ENCODE results near the gene ZSWIM1.

The ZSWIM1 gene

GRCh38 chr20:45880988-45881788 lies at the start of gene ZSWIM1:
ZSWIM1 (plus strand) TSS chr20:45881227; CDS start chr20:45882593, 1,366 bp downstream.
- peak; percentile 97 for DNase-seq (ENCODE audit: low read depth)

DNA sequence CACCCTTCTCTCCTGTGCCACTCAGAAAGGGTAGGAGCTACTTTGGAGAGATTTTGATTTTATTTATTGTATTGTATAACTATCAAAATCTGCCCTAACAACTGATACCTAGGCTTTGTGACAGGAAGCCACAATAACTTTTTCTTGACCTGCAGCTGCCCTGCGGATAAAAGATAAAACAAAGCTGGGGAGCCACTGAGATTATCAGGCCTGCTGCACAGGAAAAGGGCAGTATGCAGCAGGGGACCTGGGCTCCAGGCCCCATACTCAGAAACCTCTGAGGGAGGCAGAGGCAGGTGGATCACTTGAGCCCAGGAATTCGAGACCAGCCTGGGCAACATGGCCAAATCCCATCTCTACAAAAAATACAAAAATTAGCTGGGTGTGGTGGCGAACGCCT lies 48.4 kb upstream of the ZSWIM1 start:
- no peak for DNase-seq (ENCODE audit: low read depth)

GRCh38 chr20:45833030-45833882 lies 47.8 kb upstream of the ZSWIM1 start, which contains the start of gene SNX21:
SNX21 (plus strand) TSS chr20:45833799; CDS start chr20:45833920, 121 bp downstream.
- no peak for DNase-seq (ENCODE audit: low read depth)

DNA sequence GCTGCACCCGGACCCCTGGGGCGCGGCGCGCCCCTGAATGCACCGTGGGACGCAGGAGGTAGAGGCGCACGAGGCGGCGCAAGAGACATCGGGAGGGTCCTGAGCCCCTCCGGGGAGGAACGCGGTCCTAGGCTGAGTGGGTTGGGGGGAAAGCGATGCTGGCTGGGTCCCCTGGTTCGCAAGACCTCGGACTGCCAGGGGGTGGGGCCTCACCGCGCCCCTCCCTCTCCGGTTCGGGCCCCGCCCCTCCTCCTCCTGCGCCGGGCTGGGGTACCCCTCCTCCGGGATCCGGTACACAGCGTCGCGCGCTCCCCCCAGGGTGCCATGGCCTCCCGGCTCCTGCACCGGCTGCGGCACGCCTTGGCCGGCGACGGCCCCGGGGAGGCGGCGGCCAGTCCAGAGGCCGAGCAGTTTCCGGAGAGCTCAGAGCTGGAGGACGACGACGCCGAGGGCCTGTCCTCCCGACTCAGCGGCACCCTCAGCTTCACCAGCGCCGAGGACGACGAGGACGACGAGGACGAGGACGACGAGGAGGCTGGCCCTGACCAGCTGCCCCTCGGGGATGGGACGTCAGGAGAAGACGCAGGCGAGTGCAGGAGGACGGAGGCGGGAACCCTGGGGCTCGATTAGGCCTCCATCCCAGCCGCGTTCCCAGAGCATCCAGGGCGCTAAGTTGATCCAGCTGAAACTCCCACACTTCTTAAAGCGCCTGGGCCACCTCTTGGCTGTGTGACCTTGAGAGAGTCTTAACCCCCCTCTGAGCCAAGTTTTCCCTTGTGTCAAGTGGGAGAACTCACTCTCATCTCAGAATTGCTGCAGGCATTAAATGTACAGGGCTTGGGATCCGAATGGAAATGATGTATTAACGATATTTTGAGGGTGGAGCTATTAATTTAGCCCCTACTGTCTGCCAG lies 46.9 kb upstream of the ZSWIM1 start:
- peak; percentile 24 for DNase-seq (ENCODE audit: low read depth)

DNA sequence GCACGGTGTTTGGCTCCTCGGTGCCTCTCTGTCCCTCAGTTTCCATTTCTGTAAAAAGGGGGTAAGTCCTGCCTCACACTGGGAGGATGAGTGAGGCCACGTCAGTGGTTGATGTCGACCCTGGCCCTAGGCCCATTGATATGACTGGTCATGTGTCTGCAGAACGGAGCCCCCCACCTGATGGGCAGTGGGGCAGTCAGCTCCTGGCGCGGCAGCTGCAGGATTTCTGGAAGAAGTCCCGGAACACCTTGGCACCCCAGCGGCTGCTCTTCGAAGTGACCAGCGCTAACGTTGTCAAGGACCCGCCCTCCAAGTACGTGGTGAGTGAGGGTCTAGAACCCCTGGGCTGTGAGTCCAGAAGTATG lies 46.2 kb upstream of the ZSWIM1 start:
- DNase-seq (ENCODE audit: low read depth), result no peak

DNA sequence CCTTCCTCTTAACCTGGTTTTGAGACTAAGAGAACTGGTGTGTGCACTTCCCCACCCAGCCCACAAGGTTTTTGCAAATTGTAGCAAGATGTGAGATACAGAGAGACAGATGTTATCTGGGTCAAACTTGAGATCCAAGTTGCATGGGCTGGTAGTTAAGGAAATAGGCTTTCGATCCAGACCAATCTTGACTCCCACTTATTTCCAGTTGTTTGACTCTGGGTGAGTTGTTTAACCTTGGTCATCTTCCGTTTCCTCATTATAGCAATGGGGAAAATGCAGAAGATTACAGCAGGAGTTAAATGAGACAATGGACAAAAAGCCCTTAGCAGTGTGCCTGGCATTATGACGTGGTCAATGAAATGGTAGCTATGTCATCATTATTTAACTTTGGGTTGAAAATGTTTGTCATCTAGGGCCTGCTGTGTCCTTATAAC lies 45.7 kb upstream of the ZSWIM1 start:
- DNase-seq (ENCODE audit: low read depth), result no peak

DNA sequence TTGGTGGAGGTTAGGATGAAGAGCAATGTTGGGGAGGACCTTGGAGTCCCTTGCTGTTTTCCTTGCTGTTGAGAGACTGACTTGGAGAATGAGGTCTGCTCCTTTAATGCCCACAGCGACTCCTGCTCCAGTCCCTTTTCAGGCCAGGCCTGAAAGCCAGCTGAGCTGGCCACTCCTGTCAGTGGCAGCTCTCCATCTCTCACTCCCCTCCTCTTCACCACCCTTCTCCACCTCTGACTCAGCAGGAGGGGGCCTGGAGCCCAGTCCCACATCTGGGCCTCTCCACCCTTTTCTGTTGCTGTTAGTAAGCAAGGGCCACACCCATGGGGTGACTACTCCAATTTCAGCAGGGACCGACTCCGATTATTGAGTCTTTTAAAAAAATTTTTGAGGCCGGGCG lies 45.2 kb upstream of the ZSWIM1 start:
- no peak for DNase-seq (ENCODE audit: low read depth)

GRCh38 chr20:45836841-45837240 lies 44.2 kb upstream of the ZSWIM1 start:
- no peak for DNase-seq (ENCODE audit: low read depth)

DNA sequence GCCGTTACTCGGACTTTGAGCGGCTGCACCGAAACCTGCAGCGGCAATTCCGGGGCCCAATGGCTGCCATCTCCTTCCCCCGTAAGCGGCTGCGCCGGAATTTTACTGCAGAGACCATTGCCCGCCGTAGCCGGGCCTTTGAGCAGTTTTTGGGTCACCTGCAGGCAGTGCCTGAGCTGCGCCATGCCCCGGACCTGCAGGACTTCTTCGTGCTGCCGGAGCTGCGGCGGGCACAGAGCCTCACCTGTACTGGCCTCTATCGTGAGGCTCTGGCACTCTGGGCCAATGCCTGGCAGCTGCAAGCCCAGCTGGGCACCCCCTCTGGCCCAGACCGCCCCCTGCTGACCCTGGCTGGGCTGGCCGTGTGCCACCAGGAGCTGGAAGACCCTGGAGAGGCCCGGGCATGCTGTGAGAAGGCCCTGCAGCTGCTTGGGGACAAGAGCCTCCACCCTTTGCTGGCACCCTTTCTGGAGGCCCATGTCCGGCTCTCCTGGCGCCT lies 40.3 kb upstream of the ZSWIM1 start:
- DNase-seq (ENCODE audit: low read depth), result no peak

DNA sequence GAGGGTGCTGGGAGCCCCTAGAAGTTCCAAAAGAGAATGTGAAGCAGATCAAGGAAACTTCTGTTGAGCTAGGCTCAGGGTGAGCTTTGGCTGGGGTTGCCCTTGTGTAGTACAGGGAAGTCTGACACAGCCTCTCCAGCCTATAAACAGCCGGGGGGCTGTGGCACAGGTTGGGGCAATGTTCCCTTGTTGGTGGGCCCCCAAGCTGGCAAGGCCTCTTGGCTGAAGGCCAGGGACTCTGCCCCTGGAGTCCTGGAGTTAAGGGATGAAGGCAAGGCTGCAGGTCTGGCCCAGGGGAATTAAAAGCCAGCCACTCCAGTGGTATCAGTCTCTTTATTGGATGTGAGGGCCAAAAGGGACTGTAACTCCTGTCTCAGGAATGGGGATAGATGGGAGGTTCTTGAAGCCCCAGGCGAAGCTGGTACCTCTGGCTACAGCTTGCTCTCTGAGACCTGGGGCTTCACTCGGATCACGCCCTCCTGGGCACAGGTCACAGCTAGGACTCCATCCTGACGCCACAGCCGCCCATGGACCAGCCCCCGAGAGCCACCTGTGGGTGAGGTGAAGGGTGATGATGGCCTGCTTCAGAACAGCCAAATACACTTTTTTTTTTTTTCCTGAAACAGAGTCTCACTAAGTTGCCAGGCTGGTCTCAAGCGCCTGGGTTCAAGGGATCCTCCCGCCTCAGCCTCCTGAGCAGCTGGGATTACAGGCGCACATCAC lies 39.5 kb upstream of the ZSWIM1 start:
- DNase-seq (ENCODE audit: low read depth), result no peak

DNA sequence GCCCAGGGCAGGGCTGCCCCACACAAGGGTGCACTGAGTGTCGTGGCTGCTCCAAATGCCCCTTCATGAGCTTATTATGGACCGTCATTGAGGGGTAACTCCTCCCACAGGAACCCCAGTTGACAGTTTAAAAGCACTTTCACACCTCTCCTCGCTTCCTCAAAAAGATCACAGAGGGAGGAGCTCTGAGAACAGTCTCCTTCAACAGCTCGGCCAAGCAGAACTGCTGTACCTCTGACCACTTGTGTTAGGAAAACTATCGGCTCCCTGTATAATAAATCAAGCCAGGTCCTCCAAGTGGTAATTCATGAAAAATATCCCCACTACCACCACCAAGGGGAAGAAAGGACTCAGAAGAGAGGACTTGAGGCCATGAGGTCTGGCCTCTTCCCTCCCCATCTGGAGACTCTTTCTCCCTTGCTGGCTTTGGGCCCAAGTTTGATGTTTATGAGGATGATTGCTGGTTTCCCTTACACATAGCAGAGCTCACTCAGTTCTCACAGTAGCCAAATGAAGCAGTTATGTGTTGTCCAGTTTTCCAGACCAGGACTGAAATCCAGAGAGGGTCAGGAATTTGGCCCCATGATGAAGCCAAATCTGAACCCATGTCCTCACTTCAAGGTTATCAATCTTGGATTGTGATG lies 38.7 kb upstream of the ZSWIM1 start:
- DNase-seq (ENCODE audit: low read depth), result no peak

DNA sequence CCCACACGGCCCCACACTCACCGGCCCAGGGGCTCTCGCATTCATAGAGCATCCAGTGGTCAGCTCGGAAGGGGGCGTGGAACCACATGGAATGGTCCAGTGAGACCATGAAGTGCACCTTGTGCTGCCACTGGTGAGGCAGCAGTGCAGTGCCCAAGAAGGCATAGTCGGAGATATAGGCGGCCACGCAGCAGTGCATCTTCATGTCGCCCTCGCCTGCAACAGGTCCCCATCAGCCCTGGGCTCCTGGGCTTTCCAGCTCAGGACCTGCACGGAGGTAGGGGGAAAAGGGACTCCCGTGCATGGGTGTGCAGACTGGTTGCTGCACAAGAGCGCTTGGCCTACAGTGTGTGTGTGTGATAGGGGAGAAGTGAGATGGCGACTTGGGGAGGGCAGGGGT lies 37.5 kb upstream of the ZSWIM1 start:
- no peak for DNase-seq (ENCODE audit: low read depth)

GRCh38 chr20:45845452-45845851 lies 35.6 kb upstream of the ZSWIM1 start:
- no peak for DNase-seq (ENCODE audit: low read depth)

DNA sequence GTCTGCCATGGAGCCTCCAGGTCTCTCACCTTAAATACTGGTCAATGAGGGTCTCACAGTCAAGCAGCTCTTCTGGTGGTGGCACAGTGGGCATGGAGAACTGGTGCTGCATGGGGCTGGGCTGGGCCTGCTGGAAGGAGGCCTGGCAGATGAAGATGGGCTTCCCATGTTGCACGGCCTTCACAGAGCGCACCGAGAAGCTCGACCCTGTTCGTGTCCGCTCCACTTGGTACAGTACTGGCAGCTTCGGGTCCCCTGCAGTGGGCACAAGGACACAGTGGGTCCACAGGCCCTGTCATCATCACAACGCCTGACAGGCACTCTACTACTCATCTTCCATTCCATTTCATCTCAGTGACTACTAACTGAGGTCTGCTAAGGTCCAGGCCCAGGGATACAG lies 32.6 kb upstream of the ZSWIM1 start:
- no peak for DNase-seq (ENCODE audit: low read depth)

DNA sequence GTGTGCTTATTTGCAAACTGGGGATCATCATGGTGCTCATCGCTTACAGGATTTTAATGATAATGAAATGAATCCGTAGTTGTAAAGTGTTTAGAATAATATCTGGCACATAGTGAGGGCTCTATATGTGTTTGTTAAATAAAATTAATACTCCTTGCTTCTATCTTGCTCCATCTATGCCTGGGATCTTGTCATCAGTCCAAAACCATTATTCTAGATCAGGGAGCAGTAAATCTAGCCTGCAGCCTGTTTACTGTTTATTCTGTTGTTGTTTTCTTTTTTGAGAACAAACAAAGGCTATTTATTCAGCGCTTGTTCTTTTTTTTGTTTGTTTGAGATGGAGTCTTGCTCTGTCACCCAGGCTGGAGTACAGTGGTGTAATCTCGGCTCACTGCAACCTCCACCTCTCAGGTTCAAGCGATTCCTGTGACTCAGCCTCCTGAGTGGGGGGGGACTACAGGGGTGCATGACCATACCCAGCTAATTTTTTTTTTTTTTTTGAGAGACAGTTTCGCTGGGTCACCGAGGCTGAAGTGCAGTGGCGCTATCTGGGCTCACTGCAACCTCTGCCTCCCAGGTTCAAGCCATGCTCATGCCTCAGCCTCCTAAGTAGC lies 32.0 kb upstream of the ZSWIM1 start:
- no peak for DNase-seq (ENCODE audit: low read depth)

DNA sequence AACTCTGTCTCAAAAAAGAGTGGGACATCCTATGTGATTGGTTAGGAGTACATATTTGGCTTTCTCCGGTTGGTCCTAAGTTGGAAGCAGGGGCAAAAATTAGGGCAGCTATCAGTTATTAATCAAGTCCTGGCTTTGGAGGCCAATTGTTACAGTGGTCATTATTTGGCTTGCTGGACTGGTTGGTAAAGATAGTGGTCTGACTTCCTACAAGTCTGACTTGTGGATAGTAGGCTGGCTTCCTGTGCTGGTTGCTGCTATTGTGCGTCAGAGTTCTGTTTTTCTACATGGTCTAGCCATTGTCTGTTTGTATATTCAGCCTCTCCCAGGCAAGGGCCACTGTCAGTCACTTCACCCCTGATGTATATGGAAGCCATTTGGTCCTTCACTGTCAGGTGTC lies 30.8 kb upstream of the ZSWIM1 start:
- no peak for DNase-seq (ENCODE audit: low read depth)

DNA sequence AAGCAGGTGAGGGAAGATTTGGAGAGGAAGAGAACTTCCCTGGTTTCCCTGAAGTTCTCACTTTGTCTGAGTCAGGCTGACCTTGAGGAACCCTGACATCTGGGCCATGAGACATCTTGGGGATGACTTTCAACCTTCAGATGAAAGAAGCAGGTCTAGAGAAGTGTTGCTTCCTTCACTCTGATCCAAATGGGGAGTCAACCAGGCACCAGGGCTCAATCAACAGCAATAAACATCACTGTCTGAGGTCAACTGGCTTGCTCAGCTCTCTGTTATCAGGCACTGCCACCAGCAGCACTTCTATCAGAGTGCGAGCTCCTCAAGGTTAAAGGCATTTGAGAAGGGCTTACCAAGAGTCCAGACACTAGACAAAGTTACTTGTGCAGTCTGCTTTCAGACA lies 30.1 kb upstream of the ZSWIM1 start:
- no peak for DNase-seq (ENCODE audit: low read depth)

DNA sequence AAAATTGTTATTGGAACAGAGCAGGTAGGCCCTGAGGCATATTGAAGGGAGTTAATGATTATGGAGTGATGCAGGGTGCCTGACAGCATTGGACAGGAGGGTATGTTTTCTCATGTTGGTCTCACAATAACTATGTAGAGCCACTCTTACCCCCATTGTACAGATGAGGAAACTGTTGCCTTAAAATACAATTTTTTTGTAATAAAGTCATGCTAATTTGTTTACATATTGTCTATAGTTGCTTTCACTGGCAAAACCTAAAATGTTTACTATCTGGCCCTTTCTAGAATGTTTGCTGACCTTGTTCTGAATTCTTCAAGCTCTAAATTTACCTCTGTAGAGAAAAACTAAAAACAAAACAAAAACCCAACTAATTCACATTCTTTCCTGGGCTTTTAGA lies 29.5 kb upstream of the ZSWIM1 start:
- DNase-seq (ENCODE audit: low read depth), result no peak

DNA sequence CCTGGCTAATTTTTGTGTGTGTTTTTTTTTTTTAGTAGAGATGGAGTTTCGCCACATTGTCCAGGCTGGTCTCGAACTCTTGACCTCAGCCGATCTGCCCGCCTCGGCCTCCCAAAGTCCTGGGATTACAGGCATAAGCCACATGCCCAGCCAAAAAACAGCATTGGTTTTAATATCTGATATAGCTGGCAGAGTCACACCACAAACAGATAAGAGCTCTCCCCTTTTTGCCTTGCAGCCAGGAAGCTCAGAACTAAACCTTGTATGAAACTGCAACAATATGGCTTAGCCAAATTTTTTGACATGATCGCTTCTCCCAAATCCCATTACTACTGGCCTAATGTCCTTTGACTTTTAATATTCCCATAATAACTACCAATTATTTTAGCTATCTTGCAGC lies 28.7 kb upstream of the ZSWIM1 start:
- no peak for DNase-seq (ENCODE audit: low read depth)

DNA sequence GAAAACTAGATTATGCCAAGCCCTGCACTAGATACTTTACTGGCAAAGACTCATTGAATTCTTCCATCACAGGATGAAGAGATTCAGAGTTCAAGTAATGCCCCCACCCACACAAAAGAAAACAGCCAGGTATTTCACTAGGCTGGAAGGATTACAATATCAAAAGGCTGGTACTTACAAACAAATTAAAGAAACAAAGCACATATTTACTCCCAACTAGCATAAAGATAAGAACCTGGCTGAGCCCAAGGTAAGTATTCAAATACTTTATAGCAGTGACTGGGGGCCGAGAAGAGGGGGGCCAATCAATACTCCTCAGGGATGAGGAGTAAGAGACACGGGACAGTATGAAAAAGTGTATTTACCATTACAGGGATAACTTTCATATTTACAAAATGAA lies 27.5 kb upstream of the ZSWIM1 start:
- DNase-seq (ENCODE audit: low read depth), result no peak
